OCI-M2 (cell line): ENCODE data around the gene TOMM22.

Experiments used
- DNase-seq: peaks from one replicate; lab custom pipeline; 2025; ENCODE audit not compliant: unreplicated experiment; lab: John Stamatoyannopoulos, UW

The TOMM22 gene

DNA sequence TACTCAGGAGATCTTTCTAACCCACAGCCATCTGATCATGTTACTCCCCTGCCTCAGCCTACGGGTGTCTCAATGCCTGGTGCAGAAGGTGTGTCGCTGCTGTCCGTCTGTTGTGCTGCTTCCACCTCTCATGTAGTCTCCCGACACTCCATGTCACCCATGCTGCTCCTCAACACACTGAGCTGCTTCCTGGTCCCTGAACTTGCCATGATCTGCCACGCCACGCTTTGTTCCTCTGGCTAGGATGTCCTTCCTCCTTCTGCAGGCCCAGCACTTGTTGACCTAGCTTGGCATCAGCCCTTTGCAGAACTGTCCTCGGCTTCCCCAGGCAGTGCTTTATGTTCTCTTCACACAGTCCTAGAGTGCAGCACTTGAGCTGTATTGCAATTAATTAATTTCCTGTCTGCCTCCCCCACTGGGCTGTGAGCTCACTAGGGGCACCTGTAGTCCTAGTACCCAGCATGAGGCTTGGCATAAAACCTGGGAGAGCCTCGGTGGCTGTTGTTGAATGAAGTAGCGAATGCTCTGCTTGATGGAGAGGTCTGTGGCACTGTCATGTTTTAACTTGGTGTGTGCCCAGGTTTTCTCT, 33.5 kb downstream of the TOMM22 start:
- no peak for DNase-seq

DNA sequence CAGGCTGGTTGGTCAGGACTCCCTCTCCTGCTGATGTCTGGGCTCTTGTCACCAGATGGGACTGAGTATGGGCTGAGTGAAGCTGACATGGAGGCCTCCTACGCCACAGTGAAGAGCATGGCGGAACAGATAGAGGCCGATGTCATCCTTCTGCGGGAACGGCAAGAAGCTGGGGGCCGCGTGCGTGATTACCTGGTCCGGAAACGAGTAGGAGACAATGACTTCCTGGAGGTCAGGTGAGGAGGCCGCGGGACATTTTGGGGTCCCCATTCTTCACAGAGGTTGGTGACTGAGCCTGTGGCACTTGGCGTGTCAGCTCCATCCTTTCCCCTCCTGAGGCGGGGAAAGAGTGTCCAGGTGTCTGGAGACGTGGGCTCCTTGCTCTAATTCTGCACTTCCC, 34.1 kb downstream of the TOMM22 start:
- no peak for DNase-seq

DNA sequence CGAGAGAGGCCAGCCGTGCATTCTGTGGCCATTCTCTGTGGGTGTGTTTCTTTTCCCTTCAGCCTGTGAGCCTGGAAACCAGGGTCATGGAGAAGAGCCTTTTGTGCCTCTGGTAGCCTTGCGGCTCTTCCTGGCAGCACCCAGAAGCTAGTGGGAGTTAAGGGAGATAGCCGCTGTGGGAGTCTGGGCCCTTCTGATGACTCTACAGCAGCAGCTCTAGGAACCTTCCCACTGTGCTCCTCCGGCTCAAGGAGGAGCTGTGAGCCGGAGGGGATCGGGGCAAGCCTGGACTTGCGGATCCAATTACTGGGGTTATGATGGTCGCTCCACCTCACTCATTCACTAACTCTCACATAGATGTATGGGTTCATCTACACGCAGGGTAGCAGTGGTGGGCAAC, 34.5 kb downstream of the TOMM22 start:
- DNase-seq = no peak

DNA sequence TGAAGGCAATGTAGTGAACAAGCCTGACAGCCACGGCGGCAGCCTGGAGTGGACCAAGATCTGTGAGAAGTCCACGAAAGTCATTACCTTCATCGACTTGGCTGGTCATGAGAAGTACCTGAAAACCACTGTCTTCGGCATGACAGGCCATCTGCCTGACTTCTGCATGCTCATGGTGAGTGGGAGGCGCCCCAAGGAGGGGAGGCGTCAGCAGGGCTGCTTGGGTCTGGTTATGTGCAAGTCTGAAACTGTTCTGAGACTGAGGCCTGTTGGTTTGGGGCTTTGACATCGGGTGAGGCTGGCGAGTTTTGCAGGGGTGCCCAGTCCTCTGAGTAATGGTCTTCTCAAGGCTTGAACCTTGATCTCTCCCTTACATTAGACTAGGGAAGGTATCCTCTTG, 35.1 kb downstream of the TOMM22 start:
- no peak for DNase-seq

DNA sequence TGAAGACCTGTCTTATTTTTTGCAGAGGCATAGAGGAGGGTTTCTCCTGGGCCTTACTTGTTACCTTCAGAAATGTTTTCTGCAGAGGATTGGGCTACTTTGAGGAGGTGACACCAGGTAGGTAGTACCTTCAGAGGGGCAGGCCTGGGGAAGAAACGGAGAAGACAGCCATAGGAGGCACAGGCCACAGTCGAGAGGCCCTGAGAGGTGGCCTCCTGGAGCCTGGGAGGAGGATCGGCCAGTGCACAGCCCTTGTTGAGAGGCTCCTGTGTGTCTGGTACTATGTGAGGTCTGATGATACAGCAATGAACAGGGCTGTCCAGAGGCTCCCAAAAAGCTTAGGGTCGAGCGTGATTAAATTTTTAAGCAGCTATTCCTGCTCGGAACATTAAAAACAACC, 35.5 kb downstream of the TOMM22 start:
- no peak for DNase-seq

DNA sequence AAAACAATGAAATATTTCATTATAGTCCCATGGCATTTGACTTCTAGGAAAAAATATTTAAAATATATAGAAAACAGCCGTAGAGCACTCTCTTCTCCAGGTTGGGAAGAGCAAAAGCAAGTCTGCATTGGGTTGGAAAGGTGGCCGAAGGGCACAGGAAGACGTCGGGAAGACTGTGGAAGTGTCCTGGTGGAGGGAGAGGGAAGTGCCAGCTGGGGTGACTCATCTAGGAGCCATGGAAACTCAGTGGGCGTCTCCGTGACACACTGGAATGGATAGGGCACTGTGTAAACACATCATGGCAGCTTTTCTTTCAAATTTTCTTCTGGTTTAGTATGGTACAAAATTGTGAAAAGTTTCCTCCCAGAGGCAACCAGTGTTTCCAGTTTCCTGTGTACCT, 36.7 kb downstream of the TOMM22 start:
- no peak for DNase-seq

DNA sequence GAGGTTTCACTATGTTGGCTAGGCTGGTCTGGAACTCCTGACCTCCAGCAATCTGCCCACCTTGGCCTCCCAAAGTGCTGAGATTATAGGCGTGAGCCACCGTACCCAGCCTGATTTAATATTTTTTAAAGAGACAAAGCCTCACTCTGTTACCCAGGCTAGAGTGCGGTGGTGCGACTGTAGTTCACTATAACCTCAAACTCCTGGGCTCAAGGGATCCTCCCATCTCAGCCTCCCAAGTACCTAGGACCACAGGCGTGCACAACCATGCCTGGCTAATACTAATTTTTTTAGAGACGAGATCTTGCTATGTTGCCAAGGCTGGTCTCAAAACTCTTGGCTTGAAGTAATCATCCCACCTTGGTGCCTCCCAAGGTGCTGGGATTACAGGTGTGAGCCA, 37.4 kb downstream of the TOMM22 start:
- DNase-seq = no peak

DNA sequence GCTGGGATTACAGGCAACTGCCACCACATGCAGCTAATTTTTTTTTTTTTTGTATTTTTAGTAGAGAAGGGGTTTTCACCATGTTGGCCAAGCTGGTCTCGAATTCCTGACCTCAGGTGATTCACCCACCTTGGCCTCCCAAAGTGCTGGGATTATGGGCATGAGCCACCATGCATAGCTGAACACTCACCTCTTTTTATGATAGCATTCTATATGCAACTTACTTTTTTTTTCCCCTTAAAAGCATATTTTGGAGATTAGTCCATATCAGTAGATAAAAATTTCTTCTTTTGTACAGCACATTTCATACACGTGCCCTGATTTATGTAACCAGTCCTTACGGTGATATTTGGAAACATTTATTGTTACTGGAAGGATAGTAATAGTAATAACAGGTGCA, 38.6 kb downstream of the TOMM22 start:
- DNase-seq = no peak

DNA sequence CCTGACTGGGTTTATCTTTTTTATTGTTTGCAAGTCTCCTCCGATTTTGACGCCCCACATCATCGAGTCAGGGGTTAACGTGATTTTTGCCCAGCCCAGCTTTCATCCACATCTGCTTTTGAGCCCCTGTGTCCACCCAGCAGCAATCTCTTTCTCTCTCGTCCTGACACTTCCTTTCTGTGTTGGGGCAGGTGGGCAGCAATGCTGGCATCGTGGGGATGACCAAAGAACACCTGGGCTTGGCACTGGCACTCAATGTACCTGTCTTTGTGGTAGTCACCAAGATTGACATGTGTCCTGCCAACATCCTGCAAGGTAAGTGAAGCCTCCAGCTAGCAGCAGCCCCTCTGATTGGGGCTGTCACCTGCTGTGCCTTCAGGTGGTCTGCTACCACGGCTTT, 39.8 kb downstream of the TOMM22 start:
- no peak for DNase-seq

DNA sequence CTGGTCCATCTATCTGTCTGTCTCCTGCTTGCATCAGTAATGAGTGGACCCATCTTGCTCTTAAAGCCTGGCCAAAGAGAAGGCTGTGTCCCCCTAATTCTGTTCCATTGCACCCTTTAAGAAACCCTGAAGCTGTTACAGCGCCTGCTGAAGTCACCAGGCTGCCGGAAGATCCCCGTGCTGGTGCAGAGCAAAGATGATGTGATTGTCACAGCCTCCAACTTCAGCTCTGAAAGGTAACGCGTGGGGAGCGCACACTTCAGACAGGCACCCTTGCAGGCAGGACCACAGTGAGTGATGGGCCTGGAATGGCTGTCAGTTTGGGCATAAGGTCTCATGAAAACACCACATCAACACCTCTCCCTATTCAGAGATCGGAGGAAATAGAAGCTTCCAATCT, 42.4 kb downstream of the TOMM22 start:
- DNase-seq = no peak

DNA sequence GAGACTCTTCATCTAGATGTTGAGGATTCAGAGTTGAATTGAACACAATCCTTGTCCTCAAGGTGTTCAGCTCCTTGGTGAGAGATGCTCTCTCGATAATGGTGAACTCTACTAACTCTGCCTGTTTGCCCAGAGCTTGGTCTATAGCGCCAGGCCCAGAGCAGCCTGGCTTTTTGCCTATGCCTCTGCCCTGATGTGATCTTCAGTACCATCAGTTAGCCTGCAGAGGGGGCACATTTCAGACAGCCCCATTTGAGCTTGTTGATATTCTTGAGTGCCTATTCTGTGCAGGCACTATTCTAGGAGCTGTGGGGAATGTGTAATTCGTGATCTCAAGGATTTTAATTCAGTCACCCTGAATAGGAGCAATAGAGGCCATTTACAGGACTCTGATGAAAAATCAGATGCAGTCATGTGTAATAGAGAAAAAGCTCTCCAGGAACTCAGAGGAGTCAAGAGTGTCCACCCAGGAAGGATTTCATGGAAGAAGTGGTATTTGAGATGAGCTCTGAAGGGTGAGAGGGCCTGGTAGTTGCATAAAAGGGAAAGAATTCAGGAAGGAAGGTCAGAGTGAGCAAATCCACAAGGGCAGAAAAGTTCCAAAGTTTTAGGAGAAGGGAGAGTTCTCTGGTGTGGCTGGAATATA, 43.3 kb downstream of the TOMM22 start:
- no peak for DNase-seq

DNA sequence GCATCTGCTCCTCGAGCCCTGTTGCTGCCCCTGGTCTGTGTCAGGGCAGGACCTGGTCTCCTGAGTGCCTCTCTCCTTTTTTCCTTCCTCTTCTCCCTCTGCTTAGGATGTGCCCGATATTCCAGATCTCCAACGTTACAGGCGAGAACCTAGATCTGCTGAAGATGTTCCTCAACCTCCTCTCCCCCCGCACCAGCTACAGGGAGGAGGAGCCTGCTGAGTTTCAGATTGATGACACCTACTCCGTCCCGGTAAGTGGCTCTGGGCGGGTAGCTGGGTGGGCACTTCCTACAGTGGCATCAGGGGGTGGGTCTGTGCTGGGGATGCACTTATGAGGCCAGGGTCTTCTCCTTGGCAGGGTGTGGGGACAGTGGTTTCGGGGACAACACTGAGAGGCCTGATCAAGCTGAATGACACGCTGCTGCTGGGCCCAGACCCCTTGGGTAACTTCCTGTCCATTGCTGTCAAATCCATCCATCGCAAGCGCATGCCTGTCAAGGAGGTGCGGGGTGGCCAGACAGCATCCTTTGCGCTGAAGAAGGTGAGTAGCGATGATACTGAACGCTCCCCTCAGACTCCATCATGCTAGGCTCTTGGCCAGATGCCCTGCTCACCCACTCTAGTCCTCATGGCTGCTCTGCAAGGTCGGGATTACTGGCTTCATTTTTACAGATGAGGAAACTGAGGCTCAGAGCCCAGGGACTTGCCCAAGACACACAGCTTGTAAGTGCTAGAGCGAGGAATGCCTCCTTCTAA, 44.3 kb downstream of the TOMM22 start:
- DNase-seq = no peak

DNA sequence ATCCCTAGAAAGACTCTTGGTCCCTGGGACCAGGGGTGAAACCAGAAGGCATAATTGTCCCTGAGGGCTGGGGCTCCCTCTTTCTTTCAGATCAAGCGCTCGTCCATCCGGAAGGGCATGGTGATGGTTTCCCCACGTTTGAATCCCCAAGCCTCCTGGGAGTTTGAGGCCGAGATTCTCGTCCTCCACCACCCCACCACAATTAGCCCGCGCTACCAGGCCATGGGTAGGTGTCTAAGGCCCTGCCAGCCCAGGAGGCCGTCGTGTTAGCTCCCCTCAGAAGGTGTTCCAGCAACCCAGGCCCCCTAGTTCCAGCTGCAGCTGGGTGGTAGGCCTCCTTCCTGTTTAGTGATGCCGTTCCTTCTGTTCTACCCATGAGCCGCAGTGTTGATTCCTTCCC, 45.4 kb downstream of the TOMM22 start:
- no peak for DNase-seq

DNA sequence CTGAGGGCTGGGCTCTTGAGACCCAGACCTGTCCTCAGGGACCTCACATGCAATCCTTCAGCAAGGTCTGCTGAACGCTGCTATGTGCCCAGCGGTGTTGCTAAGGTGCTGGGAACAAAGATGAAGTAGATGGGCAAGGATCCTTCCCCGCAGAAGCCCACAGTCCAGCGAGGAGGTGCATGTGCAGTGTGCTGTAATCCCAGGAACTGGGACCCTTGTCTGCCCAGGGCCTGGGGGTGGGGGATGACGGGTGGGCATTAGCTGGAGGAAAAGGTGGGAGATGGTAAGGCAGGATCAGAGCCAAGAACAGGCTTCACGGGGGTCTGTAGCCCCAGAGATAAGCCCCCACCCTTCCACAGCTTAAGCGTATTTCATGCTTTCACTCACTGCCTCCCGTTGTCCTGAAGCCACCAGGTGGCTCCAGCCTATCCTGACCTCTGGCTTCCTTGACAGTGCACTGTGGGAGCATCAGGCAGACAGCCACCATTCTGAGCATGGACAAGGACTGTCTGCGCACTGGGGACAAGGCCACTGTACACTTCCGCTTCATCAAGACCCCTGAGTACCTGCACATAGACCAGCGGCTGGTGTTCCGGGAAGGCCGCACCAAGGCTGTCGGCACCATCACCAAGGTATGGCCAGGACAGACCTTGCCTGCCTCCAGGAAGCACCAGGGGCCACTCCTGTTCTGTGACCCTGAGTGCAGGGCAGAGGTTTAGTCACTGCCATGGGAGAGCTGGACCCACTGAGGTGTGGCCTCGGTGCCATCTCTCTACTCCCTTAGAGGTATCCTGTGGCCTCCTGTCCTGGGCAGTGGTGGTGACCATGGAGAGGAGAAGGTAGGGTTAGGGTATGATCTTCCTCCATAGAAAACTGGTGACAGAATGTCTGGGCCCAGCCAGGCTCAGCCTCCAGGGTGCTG, 46.0 kb downstream of the TOMM22 start:
- DNase-seq = no peak

DNA sequence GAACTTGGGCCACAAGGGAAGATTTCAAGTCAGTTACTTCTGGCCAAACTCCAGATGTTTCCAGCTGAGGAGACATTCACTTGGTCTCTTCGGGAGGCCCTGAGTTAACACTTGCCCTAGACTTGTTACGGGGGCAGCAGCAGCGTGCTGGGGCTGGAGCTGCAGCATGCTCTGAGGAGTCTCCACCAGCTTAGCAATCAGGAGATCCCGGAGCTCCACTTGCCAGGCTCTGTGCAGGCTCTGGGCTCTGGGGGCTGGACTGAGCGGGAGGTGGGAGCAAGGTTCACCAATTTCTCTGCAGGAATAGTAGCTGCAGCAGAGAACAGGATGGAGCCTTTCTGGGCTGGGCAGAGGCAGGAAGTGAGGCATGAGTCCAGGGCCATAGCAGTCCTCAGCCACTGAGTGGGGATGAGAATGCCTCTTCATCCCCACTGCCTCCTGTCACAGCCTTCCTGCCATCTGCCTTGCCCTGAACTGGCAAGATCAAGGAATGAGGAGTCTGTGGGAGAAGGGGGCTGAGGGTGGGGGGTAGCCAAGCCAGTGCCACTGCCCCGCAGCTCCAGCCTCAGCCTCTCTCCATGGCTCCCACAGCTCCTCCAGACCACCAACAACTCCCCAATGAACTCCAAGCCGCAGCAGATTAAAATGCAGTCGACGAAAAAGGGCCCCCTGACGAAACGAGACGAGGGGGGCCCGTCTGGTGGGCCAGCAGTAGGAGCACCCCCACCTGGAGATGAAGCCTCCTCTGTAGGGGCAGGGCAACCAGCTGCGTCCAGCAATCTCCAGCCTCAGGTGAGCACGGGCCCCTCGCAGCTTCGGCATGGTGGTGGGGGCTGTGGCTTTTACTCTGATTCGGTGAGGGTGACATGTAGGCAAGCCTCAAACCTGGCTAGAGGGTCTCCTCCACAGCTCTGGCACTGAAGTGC, 47.4 kb downstream of the TOMM22 start:
- no peak for DNase-seq

DNA sequence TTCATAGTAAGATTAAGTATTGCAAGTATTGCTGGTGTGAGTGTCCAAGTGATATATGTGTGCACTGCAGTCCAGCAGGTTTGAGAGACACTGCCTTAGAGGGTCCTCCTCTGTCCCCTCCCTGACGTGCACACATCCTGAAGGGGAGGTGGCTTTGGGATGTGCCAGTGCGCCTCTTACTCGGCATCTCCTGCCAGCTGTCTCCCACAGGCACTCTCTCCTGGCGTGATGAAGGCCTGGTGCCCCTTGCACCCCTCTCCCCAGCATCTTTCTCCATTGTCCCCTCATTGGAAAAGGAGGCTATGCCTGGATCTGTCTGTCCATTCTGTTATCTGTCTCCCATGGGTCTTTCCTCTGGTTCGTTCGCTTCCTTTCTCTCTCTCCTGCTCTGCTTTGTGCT, 48.2 kb downstream of the TOMM22 start:
- no peak for DNase-seq

DNA sequence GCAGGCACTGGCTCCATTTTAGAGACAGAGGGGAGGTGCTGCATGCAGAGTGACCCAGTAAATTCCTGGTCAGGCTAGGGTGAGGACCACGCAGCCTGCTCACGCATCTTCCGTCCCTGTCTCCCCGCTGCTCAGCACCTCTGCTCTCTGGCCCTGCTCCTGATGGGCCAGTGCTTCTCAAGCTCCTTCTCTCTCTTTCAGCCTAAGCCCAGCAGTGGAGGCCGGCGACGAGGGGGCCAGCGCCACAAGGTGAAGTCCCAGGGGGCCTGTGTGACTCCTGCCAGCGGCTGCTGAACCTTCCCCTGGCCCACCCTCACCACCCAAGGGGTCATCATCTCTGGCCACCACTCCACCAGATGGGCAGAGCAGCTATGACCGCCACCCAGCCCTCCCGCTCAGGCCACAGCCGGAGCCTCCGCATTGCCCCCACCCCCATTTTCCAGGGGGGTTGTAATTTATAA, 48.7 kb downstream of the TOMM22 start:
- no peak for DNase-seq

DNA sequence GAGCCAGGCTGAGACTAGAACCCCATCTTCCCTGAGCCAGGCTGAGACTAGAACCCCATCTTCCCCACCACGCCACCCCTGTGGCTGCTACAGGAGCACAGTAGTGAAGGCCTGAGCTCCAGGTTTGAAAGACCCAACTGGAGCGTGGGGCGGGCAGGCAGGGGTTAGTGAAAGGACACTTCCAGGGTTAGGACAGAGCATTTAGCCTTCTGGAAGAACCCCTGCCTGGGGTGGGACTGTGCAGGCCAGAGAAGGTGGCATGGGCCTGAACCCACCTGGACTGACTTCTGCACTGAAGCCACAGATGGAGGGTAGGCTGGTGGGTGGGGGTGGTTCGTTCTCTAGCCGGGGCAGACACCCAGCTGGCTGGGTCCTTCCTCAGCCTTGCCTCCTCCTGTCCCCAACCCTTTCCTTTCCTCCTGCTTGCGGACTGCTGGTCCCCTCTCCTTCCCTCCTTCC, 50.0 kb downstream of the TOMM22 start:
- DNase-seq = no peak

DNA sequence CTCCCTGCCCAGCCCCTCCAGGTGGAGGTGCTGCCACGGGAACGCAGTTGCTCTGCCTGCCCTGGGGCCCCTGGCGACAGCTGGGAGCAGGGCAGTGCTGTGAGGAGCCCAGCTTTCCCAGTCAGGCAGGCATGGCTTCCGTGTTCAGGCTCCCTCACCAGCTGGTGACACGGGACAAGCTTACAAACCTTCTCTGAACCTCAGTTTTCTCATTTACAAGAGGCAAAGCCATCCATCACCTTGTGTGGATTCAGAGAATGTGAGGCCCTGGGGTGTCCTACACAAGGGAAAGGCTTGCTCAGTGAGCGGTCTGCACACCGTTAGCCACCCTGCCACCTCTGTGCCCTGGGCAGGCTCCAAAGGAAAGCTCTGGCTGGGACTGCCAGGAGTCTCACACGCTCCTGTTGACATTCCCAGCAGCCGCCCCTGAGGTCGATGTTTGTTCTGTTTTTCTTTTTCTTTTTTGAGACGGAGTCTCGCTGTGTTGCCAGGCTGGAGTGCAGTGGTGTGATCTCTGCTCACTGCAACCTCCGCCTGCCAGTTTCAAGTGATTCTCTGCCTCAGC, 50.6 kb downstream of the TOMM22 start:
- no peak for DNase-seq

DNA sequence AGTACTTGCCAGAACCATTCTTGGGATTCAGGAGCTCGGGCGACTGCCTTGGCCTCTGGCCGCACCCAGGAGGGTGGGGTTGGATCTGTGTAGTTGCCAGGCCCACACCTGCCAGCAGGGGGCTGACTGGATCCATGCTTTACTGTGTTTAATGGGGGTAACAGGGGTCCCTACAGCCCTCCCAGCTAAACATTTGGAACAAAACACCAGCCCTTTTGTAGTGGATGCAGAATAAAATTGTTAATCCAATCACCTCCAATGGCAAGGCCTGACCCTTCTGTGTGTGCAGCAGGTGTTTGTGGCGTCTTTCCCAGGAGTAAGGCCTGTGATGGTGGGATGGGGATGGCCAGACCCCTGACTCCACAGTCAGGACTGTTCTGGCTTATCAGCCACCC, 51.6 kb downstream of the TOMM22 start:
- DNase-seq = no peak
